Neural progenitor cell (in vitro differentiated cells): ENCODE measurements around the gene SREBF1. TPM values are rescaled to one million over a fixed set of nuclear protein-coding genes. Genes with fewer than 3 reads are reported as not detected.

ENCODE experiments used
- DNase-seq: peaks from one replicate; pipeline ENCODE4 v3.0.0-alpha.2; 2016; ENCODE audit warnings: low spot score
- H2AFZ ChIP-seq: fragments of 200-600 bp; sonication (generic); replicated peaks from 2 replicates; pipeline ENCODE4 v1.6.1; 2016; ENCODE audit warnings: antibody characterized with exemption
- H3F3A ChIP-seq: fragments of 200-600 bp; sonication (generic); 2 replicates; pipeline ENCODE4 v1.6.1; 2016; ENCODE audit warnings: antibody characterized with exemption, low read depth
- H3K27ac ChIP-seq: fragments of 200-600 bp; sonication (generic); 2 replicates; pipeline ENCODE4 v1.5.1; 2016; ENCODE audit warnings: mild to moderate bottlenecking
- H3K27me3 ChIP-seq: fragments of 200-600 bp; sonication (generic); 2 replicates; pipeline ENCODE4 v1.6.1; 2016; ENCODE audit warnings: mild to moderate bottlenecking, moderate library complexity
- H3K36me3 ChIP-seq: fragments of 200-600 bp; sonication (generic); 2 replicates; pipeline ENCODE4 v1.5.1; 2016
- H3K4me1 ChIP-seq: fragments of 200-600 bp; sonication (generic); 2 replicates; pipeline ENCODE4 v1.6.1; 2016; ENCODE audit warnings: mixed run types
- H3K4me2 ChIP-seq: fragments of 200-600 bp; sonication (generic); 2 replicates; pipeline ENCODE4 v1.6.1; 2016
- H3K4me3 ChIP-seq: fragments of 200-600 bp; sonication (generic); 2 replicates; pipeline ENCODE4 v1.5.1; 2016
- H3K79me2 ChIP-seq: fragments of 200-600 bp; sonication (generic); 2 replicates; pipeline ENCODE4 v1.6.1; 2016; ENCODE audit warnings: low read depth
- H3K9ac ChIP-seq: fragments of 200-600 bp; sonication (generic); 2 replicates; pipeline ENCODE4 v1.6.1; 2016
- H3K9me3 ChIP-seq: fragments of 200-600 bp; sonication (generic); 2 replicates; pipeline ENCODE4 v1.5.1; 2016; ENCODE audit warnings: low read depth
- H4K20me1 ChIP-seq: fragments of 200-600 bp; sonication (generic); 2 replicates; pipeline ENCODE4 v1.6.1; 2016; ENCODE audit warnings: low read depth
- H3K27ac Mint-ChIP-seq: 3 replicates; pipeline ENCODE4 v1.8.0; 2021; ENCODE audit warnings: mixed read lengths
- H3K27me3 Mint-ChIP-seq: 2 replicates; pipeline ENCODE4 v1.8.0; 2022; ENCODE audit warnings: low read depth, mild to moderate bottlenecking, inconsistent platforms, moderate library complexity, mixed read lengths; ENCODE audit not compliant: insufficient read depth
- H3K36me3 Mint-ChIP-seq: 3 replicates; pipeline ENCODE4 v1.8.0; 2021; ENCODE audit warnings: mixed read lengths
- H3K4me1 Mint-ChIP-seq: 3 replicates; pipeline ENCODE4 v1.8.0; 2021; ENCODE audit warnings: mixed read lengths
- H3K4me3 Mint-ChIP-seq: 3 replicates; pipeline ENCODE4 v1.8.0; 2021; ENCODE audit warnings: mild to moderate bottlenecking, moderate library complexity, mixed read lengths
- H3K9me3 Mint-ChIP-seq: 3 replicates; pipeline ENCODE4 v1.8.0; 2020; ENCODE audit warnings: mixed read lengths
- EZH2 ChIP-seq: fragments of 200-600 bp; sonication (generic); IDR thresholded peaks from 2 replicates; pipeline ENCODE4 v1.6.1; 2017; ENCODE audit warnings: antibody characterized with exemption, mild to moderate bottlenecking, moderate library complexity
- EZH2phosphoT487 ChIP-seq: fragments of 200-600 bp; sonication (generic); IDR thresholded peaks from 2 replicates; pipeline ENCODE4 v1.6.1; 2017; ENCODE audit warnings: antibody characterized with exemption
- total RNA-seq: library from RNA; depleted of rRNA; stranded (reverse); fragments of >200 nt; gene quantifications from 2 replicates; pipeline ENCODE4 v1.2.3, GENCODE V29; 2015; ENCODE audit warnings: low replicate concordance
- TF ChIP-seq, protein P1 (sequence below): fragments of 200-600 bp; sonication (generic); IDR thresholded peaks from 2 replicates; pipeline ENCODE4 v1.5.1; 2017; ENCODE audit warnings: antibody characterized with exemption, mild to moderate bottlenecking

SREBF1 gene
- total RNA-seq, 1 donor from 2014 or later: 12.7 TPM

DNA sequence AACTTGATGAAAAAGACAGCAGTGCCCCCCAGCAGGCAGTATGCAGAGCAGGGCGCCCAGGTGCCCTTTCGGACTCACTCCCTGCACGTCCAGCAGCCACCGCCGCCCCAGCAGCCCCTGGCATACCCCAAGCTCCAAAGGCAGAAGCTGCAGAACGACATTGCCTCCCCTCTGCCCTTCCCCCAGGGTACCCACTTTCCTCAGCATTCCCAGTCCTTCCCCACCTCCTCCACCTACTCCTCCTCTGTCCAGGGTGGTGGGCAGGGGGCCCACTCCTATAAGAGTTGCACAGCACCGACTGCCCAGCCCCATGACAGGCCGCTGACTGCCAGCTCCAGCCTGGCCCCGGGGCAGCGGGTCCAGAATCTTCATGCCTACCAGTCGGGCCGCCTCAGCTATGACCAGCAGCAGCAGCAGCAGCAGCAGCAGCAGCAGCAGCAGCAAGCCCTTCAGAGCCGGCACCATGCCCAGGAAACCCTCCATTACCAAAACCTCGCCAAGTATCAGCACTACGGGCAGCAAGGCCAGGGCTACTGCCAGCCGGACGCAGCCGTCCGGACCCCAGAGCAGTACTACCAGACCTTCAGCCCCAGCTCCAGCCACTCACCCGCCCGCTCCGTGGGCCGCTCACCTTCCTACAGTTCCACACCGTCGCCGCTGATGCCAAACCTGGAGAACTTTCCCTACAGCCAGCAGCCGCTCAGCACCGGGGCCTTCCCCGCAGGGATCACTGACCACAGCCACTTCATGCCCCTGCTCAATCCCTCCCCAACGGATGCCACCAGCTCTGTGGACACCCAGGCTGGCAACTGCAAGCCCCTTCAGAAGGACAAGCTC lies 43.2 kb downstream of the SREBF1 start:
- H3K9ac ChIP-seq: no peak overlapping the region

DNA sequence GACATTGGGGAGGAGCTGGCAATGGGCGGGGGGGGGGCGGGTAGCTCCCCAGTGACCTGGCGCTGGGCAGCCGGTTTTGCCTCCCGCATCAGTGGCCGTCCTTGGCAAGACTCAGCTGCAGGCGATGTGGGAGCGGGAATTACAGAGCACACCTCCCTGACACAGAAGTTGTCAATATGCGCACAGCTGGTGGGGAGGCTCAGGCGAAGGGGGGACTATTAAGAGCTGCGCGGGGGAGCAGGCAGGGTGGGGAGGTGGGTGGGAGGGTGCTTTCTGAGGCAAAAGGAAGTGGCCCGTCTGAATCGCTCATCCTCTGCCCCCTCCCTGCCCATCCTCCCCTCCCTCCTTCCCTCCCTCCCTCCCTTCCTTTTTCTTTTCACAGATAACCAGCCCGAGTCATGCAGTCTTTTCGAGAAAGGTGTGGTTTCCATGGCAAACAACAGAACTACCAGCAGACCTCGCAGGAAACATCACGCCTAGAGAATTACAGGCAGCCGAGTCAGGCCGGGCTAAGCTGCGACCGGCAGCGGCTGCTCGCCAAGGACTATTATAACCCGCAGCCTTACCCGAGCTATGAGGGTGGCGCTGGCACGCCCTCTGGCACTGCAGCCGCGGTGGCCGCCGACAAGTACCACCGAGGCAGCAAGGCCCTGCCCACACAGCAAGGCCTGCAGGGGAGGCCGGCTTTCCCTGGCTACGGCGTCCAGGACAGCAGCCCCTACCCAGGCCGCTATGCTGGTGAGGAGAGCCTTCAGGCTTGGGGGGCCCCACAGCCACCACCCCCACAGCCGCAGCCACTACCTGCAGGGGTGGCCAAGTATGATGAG lies 44.0 kb downstream of the SREBF1 start:
- Histone ChIP-seq H3K27me3 (peaks cover 6% of the 10 kb centered on the region), H3K79me2 (no peaks in the 10 kb centered on the region), H3F3A (peaks cover 17% of the 10 kb centered on the region), H3K9ac (no peak overlapping the region), H3K27ac (no peak overlapping the region), H3K4me2 (peak overlapping the region; percentile 67), H2AFZ (no peak overlapping the region), H3K4me3 (peak overlapping the region; percentile 2), H4K20me1 (peaks cover 96% of the 10 kb centered on the region), H3K9me3 (no peaks in the 10 kb centered on the region), H3K4me1 (peaks cover 45% of the 10 kb centered on the region), H3K36me3 (no peaks in the 10 kb centered on the region)
- peak; percentile 64 for DNase-seq
- Mint-ChIP-seq H3K4me3 (peak overlapping the region; percentile 68), H3K27ac (no peak overlapping the region), H3K36me3 (peaks cover 7% of the 10 kb centered on the region), H3K27me3 (peaks cover 8% of the 10 kb centered on the region), H3K4me1 (peaks cover 57% of the 10 kb centered on the region), H3K9me3 (no peaks in the 10 kb centered on the region)
- TF ChIP-seq EZH2phosphoT487: no peak
- no peak for TF ChIP-seq EZH2
- TF ChIP-seq, protein P1, sequence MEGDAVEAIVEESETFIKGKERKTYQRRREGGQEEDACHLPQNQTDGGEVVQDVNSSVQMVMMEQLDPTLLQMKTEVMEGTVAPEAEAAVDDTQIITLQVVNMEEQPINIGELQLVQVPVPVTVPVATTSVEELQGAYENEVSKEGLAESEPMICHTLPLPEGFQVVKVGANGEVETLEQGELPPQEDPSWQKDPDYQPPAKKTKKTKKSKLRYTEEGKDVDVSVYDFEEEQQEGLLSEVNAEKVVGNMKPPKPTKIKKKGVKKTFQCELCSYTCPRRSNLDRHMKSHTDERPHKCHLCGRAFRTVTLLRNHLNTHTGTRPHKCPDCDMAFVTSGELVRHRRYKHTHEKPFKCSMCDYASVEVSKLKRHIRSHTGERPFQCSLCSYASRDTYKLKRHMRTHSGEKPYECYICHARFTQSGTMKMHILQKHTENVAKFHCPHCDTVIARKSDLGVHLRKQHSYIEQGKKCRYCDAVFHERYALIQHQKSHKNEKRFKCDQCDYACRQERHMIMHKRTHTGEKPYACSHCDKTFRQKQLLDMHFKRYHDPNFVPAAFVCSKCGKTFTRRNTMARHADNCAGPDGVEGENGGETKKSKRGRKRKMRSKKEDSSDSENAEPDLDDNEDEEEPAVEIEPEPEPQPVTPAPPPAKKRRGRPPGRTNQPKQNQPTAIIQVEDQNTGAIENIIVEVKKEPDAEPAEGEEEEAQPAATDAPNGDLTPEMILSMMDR: no peak

More for the DNA sequence above, 43.2 kb downstream of the SREBF1 start:
- DNase-seq: no peak
- Mint-ChIP-seq H3K9me3 (no peaks in the 10 kb centered on the region), H3K27me3 (peaks cover 8% of the 10 kb centered on the region), H3K4me1 (peaks cover 50% of the 10 kb centered on the region), H3K4me3 (peak overlapping the region; percentile 27), H3K27ac (peak overlapping the region; percentile 89), H3K36me3 (peaks cover 7% of the 10 kb centered on the region)
- TF ChIP-seq EZH2phosphoT487 (no peak), EZH2 (no peak)
- TF ChIP-seq, protein P1: no peak
- no peak overlapping the region for H2AFZ ChIP-seq
- H3K4me3 ChIP-seq: no peak overlapping the region
- H4K20me1 ChIP-seq: peaks cover 94% of the 10 kb centered on the region
- peaks cover 44% of the 10 kb centered on the region for H3K4me1 ChIP-seq
- no peak overlapping the region for H3K27ac ChIP-seq
- peaks cover 17% of the 10 kb centered on the region for H3F3A ChIP-seq
- H3K4me2 ChIP-seq: peak overlapping the region; percentile 67
- H3K36me3 ChIP-seq: no peaks in the 10 kb centered on the region
- H3K27me3 ChIP-seq: peaks cover 6% of the 10 kb centered on the region
- H3K9me3 ChIP-seq: no peaks in the 10 kb centered on the region
- no peaks in the 10 kb centered on the region for H3K79me2 ChIP-seq

DNA sequence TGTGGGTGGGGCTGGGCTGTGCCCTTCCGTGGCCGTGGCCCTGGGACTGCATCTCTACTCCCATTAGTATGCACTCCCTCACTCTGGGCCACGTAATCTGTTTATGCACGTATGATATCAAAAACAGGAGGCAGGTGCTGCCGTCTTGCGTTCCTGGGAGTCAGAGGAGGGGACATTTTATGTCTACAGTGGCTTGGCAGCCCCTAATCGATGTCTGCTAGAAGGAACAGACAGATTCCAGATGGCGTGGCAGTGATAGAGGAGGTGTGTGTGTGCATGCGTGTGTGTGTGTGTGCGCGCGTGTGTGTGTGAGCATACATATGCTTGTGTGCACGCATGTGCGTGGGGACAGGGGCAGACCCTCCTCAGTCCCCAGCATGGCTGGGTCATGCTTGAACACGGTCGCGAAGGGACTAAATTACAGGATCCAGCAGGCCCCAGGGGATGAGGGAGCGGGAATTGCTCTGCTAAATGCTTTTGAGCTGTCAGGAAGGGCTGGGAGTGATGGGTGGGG lies 44.7 kb downstream of the SREBF1 start:
- Histone ChIP-seq H3K4me2 (peak overlapping the region; percentile 67), H3F3A (peaks cover 17% of the 10 kb centered on the region), H3K79me2 (no peaks in the 10 kb centered on the region), H3K4me1 (peaks cover 50% of the 10 kb centered on the region), H3K36me3 (no peaks in the 10 kb centered on the region), H2AFZ (no peak overlapping the region), H3K27me3 (peaks cover 6% of the 10 kb centered on the region), H3K4me3 (peak overlapping the region; percentile 2), H3K9ac (no peak overlapping the region), H3K9me3 (no peaks in the 10 kb centered on the region), H3K27ac (no peak overlapping the region), H4K20me1 (peaks cover 97% of the 10 kb centered on the region)
- TF ChIP-seq EZH2 (no peak), EZH2phosphoT487 (no peak)
- TF ChIP-seq, protein P1: no peak
- DNase-seq: no peak
- Mint-ChIP-seq H3K4me1 (peaks cover 61% of the 10 kb centered on the region), H3K9me3 (no peaks in the 10 kb centered on the region), H3K36me3 (peaks cover 7% of the 10 kb centered on the region), H3K27me3 (peaks cover 8% of the 10 kb centered on the region), H3K27ac (no peak overlapping the region), H3K4me3 (peak overlapping the region; percentile 60)
